Measurements from ENCODE around the gene MAST2. TPM values are rescaled to one million over a fixed set of nuclear protein-coding genes. Genes with fewer than 3 reads are reported as not detected.

The MAST2 gene
- total and polyA plus RNA-seq, 2 of the 4 experiments (the other 2 are of a cell fraction) = 14.2 to 41.0 TPM

- no TSS peak for BruUV-seq (replicated peaks)
- ChIA-PET CTCF (no interaction called here), POLR2A (ENCODE audit: unreplicated experiment) (no interaction called here)
- dilution Hi-C loops (cut with HindIII; ENCODE audit: low sequenced_read_pairs, unreplicated experiment) = no loop called here
- Histone ChIP-seq H3K4me3 (ENCODE audit: insufficient read depth, low read depth, low read length) (no peak overlapping the region), H3K14ac (replicated peaks; ENCODE audit: low read depth, low read length) (0 out of 2 replicates have a peak overlapping the region, but pooled peaks have one; percentile 36), H3K9me3 (ENCODE audit: control insufficient read depth, insufficient read depth, low read length) (no peaks in the 10 kb centered on the region), H2BK20ac (ENCODE audit: low read depth, low read length) (no peak overlapping the region), H3K27ac (ENCODE audit: insufficient read depth, low read length) (no peak overlapping the region), H3K27me3 (ENCODE audit: control insufficient read depth, insufficient read depth, low read length) (no peaks in the 10 kb centered on the region), H2BK120ac (ENCODE audit: low read depth, low read length) (no peak overlapping the region), H2AK5ac (ENCODE audit: low read depth, low read length) (no peak overlapping the region), H2BK5ac (ENCODE audit: low read depth, low read length, poor library complexity, severe bottlenecking) (no peak overlapping the region), H3K23ac (ENCODE audit: low read depth, low read length) (no peak overlapping the region), H2BK15ac (ENCODE audit: low read depth, low read length) (no peak overlapping the region), H4K8ac (ENCODE audit: low read depth in 2 of 2, low read length in 2 of 2) (no peak overlapping the region), H4K5ac (ENCODE audit: low read depth, low read length) (no peak overlapping the region), H3K9me1 (ENCODE audit: insufficient read depth, low read length) (no peaks in the 10 kb centered on the region), H2AK9ac (replicated peaks; ENCODE audit: low read depth, low read length, poor library complexity) (no peak overlapping the region), H4K91ac (ENCODE audit: insufficient read depth, low read depth, low read length) (no peak overlapping the region), H2AFZ (replicated peaks; ENCODE audit: low read length, poor library complexity) (no peak overlapping the region), H3K9ac (ENCODE audit: low read depth, low read length) (no peak overlapping the region), H4K20me1 (ENCODE audit: insufficient read depth, low read length) (no peaks in the 10 kb centered on the region), H3K4ac (ENCODE audit: low read depth, low read length) (no peak overlapping the region), H3K18ac (ENCODE audit: low read depth, low read length) (no peak overlapping the region), H3K79me1 (ENCODE audit: low read depth in 1 of 2, low read length in 2 of 2) (peaks cover 8 to 19% of the 10 kb centered on the region in 2 experiments; a peak in 2 of 4 replicates), H3K36me3 (ENCODE audit: control insufficient read depth, insufficient read depth, low read length) (no peaks in the 10 kb centered on the region), H3K4me2 (ENCODE audit: low read depth, low read length) (no peak overlapping the region), H3K4me1 (ENCODE audit: control insufficient read depth, insufficient read depth, low read length) (peaks cover 6% of the 10 kb centered on the region; the same call in 1 of the 2 replicates), H3K56ac (ENCODE audit: extremely low read depth, insufficient read depth, low read length) (no peak overlapping the region)
- in situ Hi-C loops (cut with MboI; ENCODE audit: low sequenced_read_pairs) = no loop called here
- TF ChIP-seq RAD21 (IDR thresholded peaks at IDR 0.05; ENCODE audit: low read length) (no peak), BHLHE40 (IDR thresholded peaks at IDR 0.05; ENCODE audit: low read depth, low read length) (no peak), CHD1 (IDR thresholded peaks at IDR 0.05; ENCODE audit: low read depth, low read length) (no peak), CEBPB (IDR thresholded peaks at IDR 0.05; ENCODE audit: low read depth, low read length) (peak; percentile 72), ELK1 (IDR thresholded peaks at IDR 0.05; ENCODE audit: borderline replicate concordance, low read depth, low read length) (no peak), POLR2A (IDR thresholded peaks at IDR 0.05; ENCODE audit: low read depth, low read length) (no peak)
- ATAC-seq (ENCODE audit: low read depth) = no peak
- DNase-seq = peak; percentile 50
- intact Hi-C loops (cut with micrococcal nuclease) = no loop called here
- WGBS, 2 experiments (ENCODE audit: extremely low coverage in 2 of 2, insufficient read length in 1 of 2) = 100% methylated on average over 1 of the region's 1 CpG; no CpG with 5 or more reads in 1 of the 2 experiments
These were observed 121.3 kb downstream of the MAST2 start for GRCh38 chr1:45924736-45925135.

Measured in IMR-90 (cell line).